GM18520 (cell line): ENCODE measurements around the gene CAMSAP1.

Experiments
- ATAC-seq: cut with Tn5 transposase; IDR thresholded peaks from one replicate; pipeline ENCODE4 v1.9.1; 2021; ENCODE audit not compliant: unreplicated experiment

Gene CAMSAP1

GRCh38 chr9:135794361-135794885, 112.9 kb downstream of the CAMSAP1 start:
- ATAC-seq: no peak

GRCh38 chr9:135794057-135794335, 113.3 kb downstream of the CAMSAP1 start:
- ATAC-seq: no peak

- ATAC-seq: no peak
These were observed 113.9 kb downstream of the CAMSAP1 start for GRCh38 chr9:135793221-135794056.

- no peak for ATAC-seq
These were observed 114.8 kb downstream of the CAMSAP1 start for GRCh38 chr9:135792268-135793128.

GRCh38 chr9:135791431-135792267, 115.7 kb downstream of the CAMSAP1 start:
- ATAC-seq: no peak

- ATAC-seq: no peak
These were observed 116.5 kb downstream of the CAMSAP1 start for GRCh38 chr9:135790850-135791249.

GRCh38 chr9:135790356-135790755, 117.0 kb downstream of the CAMSAP1 start:
- ATAC-seq: no peak

- no peak for ATAC-seq
These were observed 117.5 kb downstream of the CAMSAP1 start for GRCh38 chr9:135789838-135790291.

- ATAC-seq: no peak
These were observed 118.6 kb downstream of the CAMSAP1 start for GRCh38 chr9:135788576-135789300.

- ATAC-seq: no peak
These were observed 119.4 kb downstream of the CAMSAP1 start for GRCh38 chr9:135787776-135788575.

GRCh38 chr9:135787317-135787716, 120.0 kb downstream of the CAMSAP1 start:
- ATAC-seq: no peak

- ATAC-seq: no peak
These were observed 121.1 kb downstream of the CAMSAP1 start for GRCh38 chr9:135786146-135786690.

- ATAC-seq: no peak
These were observed 122.3 kb downstream of the CAMSAP1 start for GRCh38 chr9:135785013-135785575.

GRCh38 chr9:135783540-135784245, 123.7 kb downstream of the CAMSAP1 start:
- ATAC-seq: no peak

GRCh38 chr9:135782946-135783345, 124.4 kb downstream of the CAMSAP1 start:
- no peak for ATAC-seq

- ATAC-seq: no peak
These were observed 126.7 kb downstream of the CAMSAP1 start for GRCh38 chr9:135780626-135781025.

GRCh38 chr9:135780086-135780485, 127.3 kb downstream of the CAMSAP1 start:
- ATAC-seq: no peak

GRCh38 chr9:135779571-135779970, 127.8 kb downstream of the CAMSAP1 start:
- ATAC-seq: no peak
